Measurements from ENCODE around the gene NT5E.

NT5E gene

DNA sequence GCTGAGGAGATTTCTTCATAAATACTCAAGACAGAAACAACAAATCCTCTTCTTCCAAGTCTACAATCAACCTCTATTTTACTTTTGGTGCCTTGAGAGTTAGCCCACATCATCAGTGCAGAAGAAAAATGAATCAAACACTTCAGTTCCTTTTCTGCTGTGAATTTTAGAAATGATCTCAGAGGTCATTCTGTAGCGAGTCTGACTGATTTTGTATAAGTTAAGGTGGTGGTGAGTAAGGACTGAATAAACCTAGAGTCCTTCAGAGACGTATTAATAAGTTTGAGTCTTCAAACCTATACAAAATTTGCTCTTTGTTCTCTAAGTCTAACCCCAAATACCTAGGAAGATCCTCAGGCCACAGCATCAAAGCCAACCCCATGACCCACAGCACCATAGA lies 33.1 kb upstream of the NT5E start:
- TF ChIP-seq, protein P1, sequence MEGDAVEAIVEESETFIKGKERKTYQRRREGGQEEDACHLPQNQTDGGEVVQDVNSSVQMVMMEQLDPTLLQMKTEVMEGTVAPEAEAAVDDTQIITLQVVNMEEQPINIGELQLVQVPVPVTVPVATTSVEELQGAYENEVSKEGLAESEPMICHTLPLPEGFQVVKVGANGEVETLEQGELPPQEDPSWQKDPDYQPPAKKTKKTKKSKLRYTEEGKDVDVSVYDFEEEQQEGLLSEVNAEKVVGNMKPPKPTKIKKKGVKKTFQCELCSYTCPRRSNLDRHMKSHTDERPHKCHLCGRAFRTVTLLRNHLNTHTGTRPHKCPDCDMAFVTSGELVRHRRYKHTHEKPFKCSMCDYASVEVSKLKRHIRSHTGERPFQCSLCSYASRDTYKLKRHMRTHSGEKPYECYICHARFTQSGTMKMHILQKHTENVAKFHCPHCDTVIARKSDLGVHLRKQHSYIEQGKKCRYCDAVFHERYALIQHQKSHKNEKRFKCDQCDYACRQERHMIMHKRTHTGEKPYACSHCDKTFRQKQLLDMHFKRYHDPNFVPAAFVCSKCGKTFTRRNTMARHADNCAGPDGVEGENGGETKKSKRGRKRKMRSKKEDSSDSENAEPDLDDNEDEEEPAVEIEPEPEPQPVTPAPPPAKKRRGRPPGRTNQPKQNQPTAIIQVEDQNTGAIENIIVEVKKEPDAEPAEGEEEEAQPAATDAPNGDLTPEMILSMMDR (conservative IDR thresholded peaks at IDR 0.05): no peak
- peak overlapping the region; percentile 49 for H3K27ac ChIP-seq

GRCh38 chr6:85417336-85417735 lies 32.5 kb upstream of the NT5E start:
- no peak overlapping the region for H3K27ac ChIP-seq
- TF ChIP-seq, protein P1 (conservative IDR thresholded peaks at IDR 0.05): no peak

DNA sequence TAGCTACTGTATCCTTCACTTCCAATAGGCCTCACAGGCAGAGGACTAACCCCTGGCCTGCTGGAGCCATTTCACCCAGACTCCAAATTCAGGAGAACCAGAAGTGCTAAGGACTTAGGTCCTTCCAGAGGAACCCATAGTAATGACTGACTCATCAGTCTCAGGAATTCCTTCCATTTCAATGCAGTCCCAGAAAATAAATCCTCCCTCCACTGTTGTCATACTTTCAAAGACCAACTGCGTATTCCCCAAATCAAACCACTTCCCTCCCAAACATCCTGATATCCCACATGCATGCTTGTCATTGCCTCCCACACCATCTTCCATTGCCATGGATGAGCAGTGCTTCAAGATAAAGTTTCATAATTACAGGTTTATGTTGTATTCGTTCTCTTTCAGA lies 31.8 kb upstream of the NT5E start:
- TF ChIP-seq, protein P1 (conservative IDR thresholded peaks at IDR 0.05): no peak
- H3K27ac ChIP-seq: no peak overlapping the region

DNA sequence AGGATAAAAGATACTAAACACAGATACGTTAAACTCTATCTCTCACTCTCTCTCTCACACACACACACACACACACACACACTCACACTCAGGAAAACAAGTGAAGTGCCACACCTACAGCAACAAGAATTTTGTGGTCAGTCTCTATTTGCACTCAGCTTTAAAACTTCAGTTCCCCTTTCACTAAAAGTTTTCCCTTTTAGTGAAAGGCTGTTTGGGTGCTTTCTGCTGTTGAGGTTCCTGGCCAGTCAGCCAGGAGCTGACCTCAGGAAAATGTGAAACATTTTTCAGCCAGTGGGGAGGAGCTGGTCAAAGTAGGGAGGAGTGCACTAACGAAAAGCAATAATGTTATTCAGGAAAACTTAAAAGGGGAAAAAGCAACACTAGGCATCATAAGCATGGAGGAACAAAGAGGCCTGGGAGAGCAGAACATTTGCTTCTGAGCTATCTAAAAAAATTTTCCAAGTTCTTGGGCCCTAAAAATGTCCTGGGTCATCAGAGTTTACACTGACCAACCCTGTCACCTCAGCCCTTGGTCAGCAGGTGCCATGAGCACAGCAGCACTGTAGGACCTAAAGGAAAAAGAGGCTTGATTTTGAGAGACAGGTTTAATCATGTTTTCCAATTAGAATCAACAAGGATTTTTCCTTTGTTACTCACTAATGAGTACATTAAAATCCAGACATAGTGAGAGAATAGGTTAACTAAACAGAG lies 30.7 kb upstream of the NT5E start:
- TF ChIP-seq, protein P1 (conservative IDR thresholded peaks at IDR 0.05): no peak
- no peak overlapping the region for H3K27ac ChIP-seq

DNA sequence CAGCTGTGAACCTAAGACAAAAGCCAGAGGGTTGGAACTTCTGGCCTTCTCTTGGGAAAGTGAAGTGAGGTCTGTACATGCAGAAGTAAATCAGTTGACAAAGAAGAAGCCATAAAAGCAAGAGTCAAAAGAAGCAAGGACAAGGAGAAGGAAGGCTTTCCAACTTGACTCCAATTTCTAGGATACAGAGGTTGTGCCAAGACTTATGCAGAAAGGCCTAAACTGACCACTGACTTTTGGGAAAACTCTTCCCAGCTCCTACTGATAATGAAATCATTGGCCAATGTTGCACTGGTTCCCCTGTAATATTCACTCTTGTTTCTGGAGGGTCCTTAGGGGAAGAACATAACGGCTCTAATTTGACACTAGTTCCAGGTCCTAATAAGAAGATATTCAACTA lies 29.3 kb upstream of the NT5E start:
- H3K27ac ChIP-seq: no peak overlapping the region
- TF ChIP-seq, protein P1 (conservative IDR thresholded peaks at IDR 0.05): no peak

DNA sequence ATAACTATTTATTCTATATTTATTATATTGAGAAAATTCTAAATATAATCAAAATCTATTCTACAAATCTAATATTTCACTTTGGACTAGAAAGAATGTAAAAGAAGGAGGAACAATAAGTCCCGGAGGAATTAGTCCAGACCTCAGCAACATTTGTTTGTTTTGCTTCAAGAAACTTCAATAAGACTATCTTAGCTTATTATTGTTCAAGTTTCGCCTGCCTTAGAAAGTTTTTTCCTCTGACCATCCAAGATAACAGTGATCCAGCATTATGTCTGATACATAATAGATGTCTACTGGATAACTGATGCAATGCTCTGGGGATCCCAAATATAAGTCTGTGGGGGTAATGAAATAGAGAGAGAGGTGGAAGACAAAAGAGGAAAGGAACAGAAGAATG lies 28.7 kb upstream of the NT5E start:
- H3K27ac ChIP-seq: no peak overlapping the region
- TF ChIP-seq, protein P1 (conservative IDR thresholded peaks at IDR 0.05): no peak

DNA sequence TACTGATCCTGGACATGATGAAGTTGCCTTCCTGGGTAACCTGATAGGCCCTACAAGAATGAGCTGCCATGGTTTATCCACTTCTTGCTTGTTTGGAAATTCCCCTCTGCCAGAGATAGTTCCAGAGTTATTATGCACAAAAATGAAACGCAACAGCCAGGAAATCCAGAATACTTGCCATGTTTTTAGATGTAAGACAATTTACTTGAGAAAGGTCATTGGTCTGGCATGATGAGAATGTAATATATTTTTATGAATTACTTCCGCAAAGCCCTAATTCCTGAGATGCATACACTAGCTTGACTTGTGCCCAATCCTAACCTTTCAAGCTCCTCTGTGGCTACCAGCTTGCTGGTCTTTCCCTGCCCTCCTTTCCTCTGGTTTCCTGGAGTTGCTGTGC lies 27.9 kb upstream of the NT5E start:
- no peak overlapping the region for H3K27ac ChIP-seq
- TF ChIP-seq, protein P1 (conservative IDR thresholded peaks at IDR 0.05): no peak

Measured in VCaP (cell line).